Hepatocyte (in vitro differentiated cells): Measurements from ENCODE around the gene STEAP2.

Experiments used
- EZH2 ChIP-seq: fragments of 200-600 bp; sonication (generic); IDR thresholded peaks from 2 replicates; pipeline ENCODE4 v1.6.1; 2016; ENCODE audit warnings: antibody characterized with exemption, mild to moderate bottlenecking, borderline replicate concordance
- EZH2phosphoT487 ChIP-seq: fragments of 200-600 bp; sonication (generic); IDR thresholded peaks from one replicate; pipeline ENCODE4 v1.6.1; 2018; ENCODE audit warnings: antibody characterized with exemption, mild to moderate bottlenecking, low read depth, moderate library complexity; ENCODE audit not compliant: unreplicated experiment, severe bottlenecking
- TF ChIP-seq, protein P1 (sequence below): fragments of 200-600 bp; sonication (generic); IDR thresholded peaks from 2 replicates; pipeline ENCODE4 v1.5.1; 2016; ENCODE audit warnings: antibody characterized with exemption, mild to moderate bottlenecking; ENCODE audit not compliant: poor library complexity

DNA sequence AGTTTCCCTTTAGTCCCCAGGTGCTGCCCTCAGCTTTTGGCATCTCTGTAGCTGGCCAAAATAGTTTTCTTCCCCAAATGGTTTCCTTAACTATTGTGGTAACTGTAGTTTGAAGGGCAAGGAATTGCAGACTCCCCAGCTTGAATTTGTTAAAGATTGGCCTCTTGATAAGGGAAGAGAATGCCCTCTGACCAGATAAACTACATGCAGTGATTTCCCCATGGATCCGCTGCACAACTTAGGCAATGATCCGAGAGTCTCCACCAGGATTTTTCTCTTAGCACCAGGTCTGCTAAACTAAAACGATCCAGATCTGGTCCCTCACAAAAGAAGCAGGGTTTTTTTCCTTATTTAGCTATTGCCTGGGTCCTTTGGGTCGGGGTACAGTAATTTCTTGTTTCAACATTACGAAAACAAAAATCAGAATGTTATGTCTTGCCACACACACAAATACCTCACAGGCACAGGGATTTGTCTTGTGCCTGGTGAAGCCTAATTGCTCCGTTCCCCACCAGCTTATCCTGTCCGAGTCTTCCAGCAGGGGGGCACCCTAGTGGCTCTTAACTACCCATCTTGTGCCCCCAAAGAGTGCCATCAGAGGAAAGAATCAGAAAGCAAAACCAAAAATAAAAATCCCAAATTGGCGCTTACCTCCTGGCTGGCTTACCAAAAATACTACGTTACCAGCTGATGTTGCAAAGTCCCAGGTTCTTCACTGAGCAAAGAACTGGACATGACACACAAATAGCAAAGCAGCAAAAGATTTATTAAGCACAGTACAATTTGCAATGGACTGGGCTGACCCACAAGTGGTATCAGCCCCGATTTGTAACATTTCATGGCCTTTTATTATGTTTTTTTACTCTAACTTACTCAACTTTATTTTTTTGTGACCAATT lies 16.4 kb upstream of the STEAP2 start:
- TF ChIP-seq EZH2 (no peak), EZH2phosphoT487 (no peak)
- TF ChIP-seq, protein P1, sequence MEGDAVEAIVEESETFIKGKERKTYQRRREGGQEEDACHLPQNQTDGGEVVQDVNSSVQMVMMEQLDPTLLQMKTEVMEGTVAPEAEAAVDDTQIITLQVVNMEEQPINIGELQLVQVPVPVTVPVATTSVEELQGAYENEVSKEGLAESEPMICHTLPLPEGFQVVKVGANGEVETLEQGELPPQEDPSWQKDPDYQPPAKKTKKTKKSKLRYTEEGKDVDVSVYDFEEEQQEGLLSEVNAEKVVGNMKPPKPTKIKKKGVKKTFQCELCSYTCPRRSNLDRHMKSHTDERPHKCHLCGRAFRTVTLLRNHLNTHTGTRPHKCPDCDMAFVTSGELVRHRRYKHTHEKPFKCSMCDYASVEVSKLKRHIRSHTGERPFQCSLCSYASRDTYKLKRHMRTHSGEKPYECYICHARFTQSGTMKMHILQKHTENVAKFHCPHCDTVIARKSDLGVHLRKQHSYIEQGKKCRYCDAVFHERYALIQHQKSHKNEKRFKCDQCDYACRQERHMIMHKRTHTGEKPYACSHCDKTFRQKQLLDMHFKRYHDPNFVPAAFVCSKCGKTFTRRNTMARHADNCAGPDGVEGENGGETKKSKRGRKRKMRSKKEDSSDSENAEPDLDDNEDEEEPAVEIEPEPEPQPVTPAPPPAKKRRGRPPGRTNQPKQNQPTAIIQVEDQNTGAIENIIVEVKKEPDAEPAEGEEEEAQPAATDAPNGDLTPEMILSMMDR: no peak
